Activated CD4-positive, alpha-beta T cell treated with anti-CD3 and anti-CD28 coated beads for 24 hours (primary cell): ENCODE results near the gene RUNDC3A.
A peak's percentile ranks its signal among the peaks of the same experiment; 100 is the strongest.
"Not testable (repeated sequence)": the region's sequence is repeated elsewhere in the genome, so short reads cannot be mapped to it uniquely, and the experiment has no call there.

Source experiments
- DNase-seq, 2 donors: peaks; one replicate each; pipeline ENCODE4 v3.0.0-alpha.2; 2020; ENCODE audit warnings: low read depth in 2 of 2

Gene RUNDC3A

DNA sequence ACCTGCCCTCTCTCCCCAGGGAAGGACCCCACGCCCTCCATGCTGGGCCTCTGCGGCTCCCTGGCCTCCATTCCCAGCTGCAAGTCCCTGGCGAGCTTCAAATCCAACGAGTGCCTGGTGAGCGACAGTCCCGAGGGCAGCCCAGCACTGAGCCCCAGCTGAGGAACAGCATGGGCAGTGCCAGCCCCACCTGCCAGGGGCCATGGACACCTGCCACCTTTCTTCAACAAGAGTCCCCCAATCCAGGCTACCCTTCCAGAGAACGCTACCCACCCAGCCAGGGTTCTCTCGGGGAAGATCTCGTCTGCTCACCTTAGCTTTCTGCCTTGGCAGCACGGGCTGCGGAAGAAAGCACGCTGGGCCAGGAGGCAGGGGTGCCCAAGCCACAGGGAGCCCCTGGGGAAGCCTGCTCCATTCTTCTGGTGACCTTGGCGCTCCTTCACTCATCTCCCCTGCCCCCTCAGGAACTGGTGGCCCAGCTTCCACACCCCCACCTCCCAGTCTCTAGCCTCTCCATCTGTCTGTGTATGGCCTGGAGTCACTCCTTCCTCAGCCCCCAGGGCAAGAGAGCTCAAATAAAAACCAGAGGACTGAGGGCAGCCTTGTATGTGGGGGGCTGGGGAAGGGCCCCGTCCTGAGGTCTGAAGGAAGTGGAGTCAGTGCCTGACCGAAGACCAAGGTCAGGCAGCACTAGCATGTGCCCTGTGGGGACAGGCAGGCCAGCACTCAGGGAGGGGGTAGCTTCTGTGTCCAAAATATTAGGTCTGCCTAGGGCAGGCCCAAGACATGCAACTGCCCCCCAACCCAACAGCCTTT lies 9.9 kb downstream of the RUNDC3A start:
- DNase-seq, result no peak

DNA sequence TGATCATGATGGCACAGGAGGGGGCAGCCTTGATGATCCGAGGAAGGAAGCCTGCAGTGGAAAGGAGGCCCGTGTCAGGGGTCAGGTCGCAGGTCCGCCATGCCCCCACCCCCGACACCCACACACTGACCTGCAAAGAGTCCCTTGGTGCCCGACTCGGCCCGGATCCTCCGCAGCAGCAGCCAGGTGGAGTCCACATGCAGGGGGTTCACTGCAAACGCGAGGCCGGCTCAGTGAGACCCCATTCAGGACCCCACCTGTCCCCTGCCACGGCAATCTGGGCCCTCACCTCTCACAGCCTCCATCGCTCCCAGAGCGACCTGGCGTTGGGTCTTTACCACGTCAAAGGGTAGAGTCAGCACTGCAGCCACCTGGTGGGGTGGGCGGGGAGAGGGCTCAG lies 11.7 kb downstream of the RUNDC3A start:
- no peak for DNase-seq

DNA sequence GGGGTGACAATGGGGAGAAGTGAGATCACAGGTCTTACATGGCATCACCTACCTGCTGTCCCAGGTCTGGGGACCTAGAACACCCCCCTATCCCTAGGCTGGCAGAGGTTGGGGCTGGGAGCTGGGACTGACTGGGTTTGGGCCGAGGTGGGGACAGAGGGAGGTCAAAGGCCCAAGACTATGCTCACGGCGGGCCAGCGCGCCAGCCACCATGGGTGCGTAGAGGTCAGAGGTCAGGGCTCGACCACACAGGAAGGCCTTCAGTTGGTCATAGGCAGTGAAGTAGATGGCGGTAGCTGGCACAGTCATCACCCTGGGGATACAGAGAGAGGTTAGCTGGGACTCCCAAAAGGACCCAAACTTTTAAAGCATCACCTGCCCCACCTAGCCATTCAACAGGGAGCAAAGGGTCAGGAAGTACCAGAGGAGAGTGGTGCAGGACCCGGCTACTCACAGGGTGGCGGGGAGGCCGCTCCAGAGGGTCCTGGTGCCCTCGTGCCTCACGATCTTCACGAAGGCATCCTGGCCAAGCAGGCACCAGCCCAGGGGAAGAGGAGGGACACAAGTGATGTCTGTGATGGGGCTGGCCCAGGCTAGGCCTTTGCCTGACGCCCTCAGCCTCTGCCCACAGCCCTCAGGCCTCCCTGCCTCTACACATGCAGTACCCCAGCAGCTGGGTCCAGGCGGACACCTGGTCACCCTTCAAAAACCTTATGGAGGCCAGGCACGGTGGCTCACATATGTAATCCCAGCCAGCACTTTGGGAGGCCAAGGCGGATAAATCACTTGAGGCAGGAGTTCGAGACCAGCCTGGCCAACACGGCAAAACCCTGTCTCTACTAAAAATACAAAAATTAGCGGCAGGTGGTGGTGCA lies 13.1 kb downstream of the RUNDC3A start:
- DNase-seq, result no peak

DNA sequence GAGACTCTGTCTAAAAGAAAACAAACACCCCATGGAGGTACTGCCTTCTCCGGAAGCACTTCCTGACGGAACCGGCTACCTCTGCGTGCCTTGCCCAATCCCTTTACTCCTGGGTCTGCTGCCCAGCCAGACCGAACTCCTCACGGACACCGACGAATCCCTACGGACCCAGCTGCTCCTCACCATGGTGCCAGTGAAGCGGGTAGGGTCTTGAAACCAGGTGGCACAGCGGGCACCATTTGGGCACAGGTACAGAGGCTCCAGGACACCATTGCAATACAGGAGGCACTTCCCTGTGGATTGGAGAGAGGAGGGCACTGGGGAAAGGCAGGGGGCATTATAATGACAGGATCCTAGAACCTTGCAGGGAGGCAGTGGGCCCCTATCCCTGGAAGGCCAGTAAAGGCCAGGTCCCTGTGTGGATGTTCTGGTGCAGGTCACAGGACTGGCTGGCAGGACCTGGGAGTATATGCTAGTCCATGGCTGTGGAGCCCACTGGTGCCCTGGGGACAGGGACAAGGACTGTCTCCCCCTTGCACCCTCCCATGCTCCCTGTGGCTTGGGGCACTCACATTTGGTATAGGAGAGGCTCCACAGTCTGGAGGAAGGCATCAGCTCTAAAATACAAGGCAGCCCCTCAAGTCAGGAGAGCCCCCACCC lies 14.0 kb downstream of the RUNDC3A start:
- no peak for DNase-seq

DNA sequence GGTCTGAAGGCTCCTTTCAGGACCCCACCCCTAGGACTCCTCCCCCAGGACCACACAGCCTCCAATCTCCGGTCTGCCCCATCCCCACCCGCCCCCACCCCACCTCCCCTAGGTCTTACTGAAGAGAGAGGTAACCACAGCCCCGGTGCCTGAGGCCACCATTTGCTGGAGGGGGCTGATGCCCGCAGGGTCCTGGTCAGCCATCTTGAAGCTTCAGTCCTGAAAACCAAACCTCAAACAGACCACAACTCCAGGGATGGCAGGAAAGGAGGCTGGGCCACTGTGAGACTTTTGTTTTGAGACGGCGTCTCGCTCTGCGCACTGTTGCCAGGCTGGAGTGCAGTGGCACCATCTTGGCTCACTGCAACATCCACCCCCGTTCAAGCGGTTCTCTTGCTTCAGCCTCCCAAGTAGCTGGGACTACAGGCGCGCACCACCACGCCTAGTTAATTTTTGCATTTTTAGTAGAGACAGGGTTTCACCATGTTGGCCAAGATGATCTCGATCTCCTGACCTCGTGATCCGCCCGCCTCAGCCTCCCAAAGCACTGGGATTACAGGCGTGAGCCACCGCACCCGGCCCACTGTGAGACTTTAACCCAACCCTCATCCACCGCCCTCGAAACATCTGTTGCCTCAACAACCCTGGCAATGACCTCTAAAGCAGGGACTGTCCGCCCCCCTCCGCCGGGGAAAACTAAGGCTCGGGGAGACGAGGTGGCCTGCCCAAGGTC lies 15.1 kb downstream of the RUNDC3A start:
- no peak for DNase-seq

DNA sequence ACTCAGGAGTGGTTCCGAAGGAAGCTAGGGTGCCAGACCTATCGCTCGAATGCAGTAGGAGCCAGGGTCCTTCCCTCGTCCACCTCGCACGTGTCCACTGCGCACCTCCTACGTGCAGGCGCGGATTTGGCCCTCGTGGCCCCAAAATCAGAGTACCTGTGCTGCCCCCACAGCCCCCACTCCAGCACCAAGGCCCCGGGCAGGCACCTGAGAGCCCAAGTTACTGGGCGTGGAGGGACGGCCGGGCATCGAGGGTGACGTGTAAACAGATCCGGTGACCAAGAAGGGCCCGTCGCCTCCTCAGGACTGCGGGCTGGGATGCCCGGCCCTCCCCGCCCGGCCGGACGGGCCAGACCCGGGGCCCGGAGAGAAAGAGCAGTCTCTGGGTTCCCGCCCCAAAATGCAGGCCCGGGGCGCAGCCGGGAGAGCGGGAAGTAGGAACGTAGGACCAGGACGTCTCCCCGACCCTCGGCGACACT lies 15.7 kb downstream of the RUNDC3A start:
- no peak for DNase-seq

DNA sequence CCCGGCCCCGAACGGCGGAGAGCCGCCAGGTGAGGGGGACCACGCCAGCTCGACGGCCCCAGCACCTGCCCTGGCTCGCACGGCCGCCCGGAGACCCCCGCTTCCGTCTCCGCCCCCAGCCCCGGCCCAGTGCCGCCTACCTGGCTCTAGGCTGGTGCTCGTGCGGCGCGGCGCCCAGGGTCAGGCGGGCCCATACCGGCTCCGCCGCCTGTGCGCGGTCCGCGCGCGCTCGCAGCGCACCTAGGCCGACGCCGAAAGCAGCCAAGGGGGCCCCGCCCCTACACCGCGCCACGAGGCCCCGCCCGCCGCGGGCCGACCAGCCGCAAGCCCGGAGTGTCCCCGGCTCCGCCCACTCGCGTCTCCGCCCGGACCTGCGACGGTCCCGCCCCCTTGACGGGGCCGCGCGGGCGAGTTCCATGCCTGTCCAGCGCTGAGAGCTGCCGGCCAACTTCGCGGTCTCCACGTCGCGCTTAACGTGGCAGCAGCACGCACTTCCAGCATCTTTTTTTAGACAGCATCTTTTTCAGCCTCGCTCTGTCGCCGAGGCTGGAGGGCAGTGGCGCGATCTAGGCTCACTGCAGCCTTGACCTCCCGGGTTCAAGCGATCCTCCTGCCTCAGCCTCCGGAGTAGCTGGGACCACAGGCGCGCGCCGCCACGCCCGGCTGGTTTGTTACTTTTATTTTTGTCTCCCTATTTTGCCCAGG lies 16.3 kb downstream of the RUNDC3A start, which contains the start of gene SLC25A39:
SLC25A39 (minus strand) TSS at position 253 of the 705 bp plus-strand sequence. CDS start 1,261 bp downstream, outside the sequence.
- DNase-seq, result peak; percentile 91 to 93

DNA sequence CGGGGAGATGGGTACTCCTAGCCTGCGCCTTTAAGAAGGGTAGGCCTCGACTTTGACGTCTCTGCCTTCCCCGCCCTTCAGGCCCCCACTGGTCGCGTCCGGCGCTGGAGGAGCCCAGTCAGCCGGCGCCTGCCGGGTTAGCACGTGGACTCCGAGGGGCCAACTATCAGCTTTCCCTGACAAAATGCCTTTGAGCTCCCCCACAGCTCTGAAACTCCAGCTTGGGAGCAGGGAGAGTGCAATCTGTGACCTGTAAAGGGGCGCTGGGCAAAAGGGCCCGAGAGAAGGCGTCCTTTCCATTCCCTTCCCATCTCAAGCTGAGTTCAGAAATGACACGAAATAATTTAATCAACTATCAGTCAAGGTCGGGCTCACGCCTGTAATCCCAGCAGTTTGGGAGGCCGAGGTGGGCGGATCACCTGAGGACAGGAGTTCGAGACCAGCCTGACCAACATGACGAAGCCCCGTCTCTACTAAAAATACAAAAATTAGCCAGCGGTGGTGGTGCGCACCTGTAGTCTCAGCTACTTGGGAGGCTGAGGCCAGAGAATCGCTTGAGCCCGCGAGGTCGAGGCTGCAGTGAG lies 18.6 kb downstream of the RUNDC3A start:
- DNase-seq, result peak; percentile 80 to 86

DNA sequence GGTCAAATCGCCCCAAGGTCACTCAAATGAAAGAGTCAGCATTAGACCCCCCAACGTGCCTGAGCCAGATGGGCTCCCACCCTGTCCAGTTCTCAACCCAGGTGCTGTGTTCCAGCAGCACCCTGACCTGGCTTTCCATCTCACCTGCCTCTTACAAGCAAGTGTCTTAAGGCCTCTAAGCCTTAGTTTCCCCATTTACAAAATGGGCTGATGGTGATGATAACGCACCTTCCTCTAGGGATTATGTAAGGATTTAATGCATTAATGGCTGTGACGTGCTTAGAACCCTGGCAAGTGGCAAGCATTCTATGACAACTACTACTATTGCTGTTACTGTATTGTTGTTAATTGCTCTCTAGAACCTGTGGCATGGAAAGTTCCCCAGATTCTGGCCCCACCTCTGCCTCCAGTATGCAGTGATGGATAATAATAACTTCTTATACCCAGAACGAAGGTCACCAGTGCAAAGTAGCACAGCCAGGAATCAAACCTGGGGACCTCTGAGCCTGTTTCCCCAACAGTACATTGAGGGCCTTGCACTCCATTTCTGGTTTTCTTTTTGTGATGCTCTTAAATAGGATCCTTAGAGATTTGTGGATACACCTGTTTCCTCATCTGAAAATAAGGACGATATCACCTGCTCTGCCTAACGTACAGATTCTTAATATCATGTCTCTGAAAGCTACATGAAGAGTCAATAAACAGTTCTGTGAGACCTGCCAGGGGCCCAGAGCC lies 19.5 kb downstream of the RUNDC3A start:
- DNase-seq, result no peak

DNA sequence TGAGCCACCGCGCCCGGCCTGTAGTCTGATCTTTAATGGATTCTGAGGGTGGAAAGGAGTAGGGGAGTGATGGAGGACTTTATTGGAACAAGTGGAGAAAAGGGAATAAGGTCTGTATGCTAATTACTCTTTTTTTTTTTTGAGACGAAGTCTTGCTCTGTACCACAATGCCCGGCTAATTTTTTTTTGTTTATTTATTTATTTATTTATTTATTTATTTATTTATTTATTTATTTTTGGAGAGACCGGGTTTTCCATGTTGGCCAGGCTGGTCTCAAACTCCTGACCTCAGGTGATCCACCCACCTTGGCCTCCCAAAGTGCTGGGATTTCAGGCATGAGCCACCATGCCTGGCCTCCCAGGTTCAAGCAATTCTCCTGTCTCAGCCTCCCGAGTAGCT lies 21.1 kb downstream of the RUNDC3A start:
- DNase-seq, result not testable (repeated sequence)

DNA sequence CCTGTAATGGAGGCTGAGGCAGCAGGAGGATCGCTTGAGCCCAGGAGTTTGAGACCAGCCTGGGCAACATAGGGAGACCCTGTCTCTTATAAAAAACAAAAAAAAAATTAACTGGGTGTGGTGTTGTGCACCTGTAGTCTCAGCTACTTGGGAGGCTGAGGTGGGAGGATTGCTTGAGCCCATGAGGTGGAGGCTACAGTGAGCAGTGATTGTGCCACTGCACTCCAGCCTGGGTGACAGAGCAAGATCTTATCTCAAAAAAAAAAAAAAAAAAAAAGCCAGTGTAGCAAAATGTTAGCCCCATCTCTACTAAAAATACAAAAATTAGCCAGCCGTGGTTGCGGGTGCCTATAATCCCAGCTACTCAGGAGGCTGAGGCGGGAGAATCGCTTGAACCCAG lies 21.9 kb downstream of the RUNDC3A start:
- not testable (repeated sequence) for DNase-seq

DNA sequence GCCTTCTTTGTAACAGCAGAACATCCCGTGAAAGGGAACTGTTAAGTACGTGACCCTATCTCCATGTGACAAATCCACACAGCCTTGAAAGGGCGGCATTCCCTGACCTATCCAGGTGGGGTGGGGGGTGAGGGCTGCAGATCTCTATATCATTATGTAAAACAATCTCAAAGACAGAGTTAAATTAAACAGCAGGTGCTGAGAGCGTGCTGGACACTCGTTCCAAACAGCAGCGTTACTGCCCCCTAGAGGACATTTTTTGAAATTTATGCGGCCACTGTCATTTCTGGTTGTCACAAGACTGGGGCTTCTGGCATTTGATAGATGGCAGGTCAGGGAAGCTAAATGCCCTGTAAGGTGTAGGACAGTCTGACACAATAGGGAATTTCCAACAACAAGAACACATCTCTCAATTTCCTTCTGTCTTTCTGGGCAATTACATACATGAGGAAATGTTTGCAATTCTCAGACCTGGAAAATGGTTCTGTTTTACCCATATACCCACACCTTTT lies 22.9 kb downstream of the RUNDC3A start:
- peak; percentile 41 to 64 for DNase-seq

DNA sequence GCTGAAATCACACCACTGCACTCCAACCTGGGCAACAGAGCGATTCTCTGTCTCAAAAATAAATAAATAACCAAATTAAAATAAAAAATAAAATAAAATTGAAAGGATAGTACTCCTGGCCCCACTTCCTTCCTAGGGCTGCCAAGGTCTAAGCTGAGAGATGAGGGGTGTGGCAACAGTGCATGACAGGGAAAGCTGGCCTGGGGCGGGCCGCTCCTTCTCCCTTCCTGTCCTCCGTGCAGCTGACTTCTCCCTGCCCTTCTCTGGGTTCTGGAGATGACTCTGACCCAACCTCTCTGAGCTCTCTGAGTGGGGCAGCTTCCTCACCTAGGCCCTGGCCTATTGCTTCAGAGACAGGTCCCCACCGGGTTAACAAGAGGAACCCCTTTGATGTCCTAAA lies 25.0 kb downstream of the RUNDC3A start:
- DNase-seq, result no peak

DNA sequence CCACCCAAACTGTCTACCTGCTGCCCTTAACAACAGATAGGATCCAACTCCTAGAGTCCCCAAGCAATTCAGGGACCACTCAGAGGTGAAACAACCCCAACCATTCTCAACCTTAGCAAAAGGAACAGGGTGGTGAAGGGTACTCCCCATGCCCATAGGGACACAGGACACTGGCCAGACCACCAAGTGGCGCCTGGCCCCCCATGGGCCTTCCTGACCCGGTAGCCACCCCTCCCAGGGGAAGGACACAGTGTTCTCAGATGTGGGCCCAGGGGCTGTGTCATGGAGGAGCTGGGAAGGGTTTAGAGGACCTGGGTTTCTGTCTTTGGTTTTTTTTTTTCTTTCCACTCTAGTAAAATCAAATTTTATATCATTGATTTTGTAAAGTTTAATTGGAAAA lies 25.9 kb downstream of the RUNDC3A start:
- no peak for DNase-seq

DNA sequence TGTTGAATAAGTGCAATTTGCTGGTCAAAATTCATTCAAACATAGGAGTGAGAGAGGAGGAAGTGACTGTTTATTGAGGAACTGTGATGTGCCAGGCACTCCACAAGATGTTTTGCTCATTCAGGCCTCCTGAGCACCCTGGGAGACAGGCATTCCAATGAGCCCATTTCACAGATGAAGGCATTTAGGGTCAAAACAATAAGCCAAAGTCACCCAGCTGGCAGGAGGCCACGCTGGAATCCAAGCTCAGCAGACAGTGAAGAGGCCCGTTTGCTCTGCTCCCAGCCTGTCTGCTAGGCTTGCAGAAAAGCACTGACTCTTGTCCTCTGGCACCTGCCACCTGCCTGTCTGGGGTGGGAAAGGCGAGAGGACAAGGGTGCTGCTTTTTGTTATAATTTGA lies 26.3 kb downstream of the RUNDC3A start:
- no peak for DNase-seq

DNA sequence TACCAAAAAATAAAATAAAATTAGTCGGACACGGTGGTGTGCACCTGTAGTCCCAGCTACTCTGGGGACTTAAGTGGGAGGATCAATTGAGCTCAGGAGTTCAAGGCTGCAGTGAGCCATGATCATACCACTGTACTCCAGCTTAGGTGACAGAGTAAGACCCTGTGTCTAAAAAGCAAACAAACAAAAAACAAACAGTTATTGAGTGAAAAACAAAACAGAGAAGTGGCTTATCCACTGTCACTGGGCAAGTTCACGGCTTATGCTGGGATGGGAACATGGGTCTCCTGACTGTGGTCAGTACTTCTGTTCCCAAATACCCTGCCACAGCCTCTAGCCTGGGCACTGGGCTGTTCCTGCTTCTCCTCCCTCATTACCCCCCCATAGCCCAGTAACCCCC lies 27.2 kb downstream of the RUNDC3A start:
- DNase-seq, result no peak

DNA sequence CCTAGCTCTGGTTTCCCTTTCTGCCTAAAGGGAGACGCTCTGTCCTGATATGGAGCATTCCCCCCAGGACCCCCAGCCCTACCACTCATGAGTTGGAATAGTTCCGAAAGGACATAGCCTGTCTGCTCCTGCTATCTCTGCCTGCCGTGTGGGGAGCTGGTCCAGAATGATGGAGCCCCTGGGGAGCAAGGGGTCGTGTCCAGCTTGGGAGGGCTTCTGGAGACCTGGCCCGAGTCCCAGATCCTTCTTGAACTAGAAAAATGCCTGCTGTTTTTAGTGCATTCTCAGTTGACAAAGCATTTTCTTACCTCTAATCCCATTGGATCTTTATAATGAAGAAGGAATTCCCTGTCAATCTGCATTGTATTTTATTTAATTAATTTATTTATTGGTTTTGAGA lies 27.6 kb downstream of the RUNDC3A start:
- no peak for DNase-seq

DNA sequence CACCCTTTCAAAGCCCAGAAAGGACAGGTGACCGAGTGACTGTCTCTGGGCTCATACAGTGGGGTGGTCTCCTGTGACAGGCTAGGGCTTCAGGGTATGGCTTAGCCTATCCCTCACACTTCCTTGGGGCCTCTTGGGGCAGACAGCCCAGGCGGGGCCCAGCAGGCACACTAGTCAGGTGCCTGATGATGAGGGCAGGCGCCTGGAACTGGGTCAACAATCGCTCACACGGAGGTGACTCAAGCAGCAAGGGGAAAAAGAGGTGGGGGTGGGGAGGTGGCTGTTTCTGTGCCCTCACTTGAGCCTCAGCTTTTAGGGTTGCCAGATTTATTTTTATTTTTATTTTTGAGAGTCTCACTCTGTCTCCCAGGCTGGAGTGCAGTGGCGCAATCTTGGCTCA lies 30.3 kb downstream of the RUNDC3A start:
- DNase-seq, result no peak

DNA sequence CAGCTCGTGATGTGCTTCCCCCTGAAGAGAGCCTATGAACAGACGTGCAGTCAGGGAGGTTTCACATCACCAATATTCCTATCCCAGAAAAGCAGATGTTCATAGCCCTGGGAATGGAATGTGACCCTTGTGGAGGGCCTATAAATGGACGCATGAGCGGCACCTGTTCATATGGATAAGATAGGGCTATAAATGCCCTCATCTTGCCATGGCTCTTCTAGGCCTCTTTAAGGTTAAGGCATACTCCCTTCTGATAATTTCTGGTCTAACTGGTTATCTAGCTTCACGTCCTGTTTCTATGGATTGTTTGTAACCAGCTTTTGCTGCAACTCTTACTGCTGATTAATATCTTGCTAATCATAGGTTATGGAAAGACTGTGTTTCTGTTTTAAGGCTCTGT lies 32.2 kb downstream of the RUNDC3A start:
- not testable (repeated sequence) for DNase-seq
